Lung (tissue), 16 donors: Measurements from ENCODE around the gene TPMT. TPM values are rescaled to one million over a fixed set of nuclear protein-coding genes. Genes with fewer than 3 reads are reported as not detected.

ENCODE experiments used
- ATAC-seq: fragments of 200-7000 bp; cut with Tn5 transposase; one replicate; pipeline ENCODE4 v1.9.1; 2020; ENCODE audit warnings: moderate number of reproducible peaks; ENCODE audit not compliant: insufficient read depth, low FRiP score
- DNase-seq, 3 donors: peaks; one replicate each; pipeline ENCODE4 v3.0.0-alpha.2; 2013 to 2017
- H3K27ac ChIP-seq, 2 donors: one replicate each; pipeline ENCODE4 v1.5.1; 2013; ENCODE audit warnings: mild to moderate bottlenecking in 2 of 2, moderate library complexity in 2 of 2, control low read depth in 1 of 2, inconsistent platforms in 1 of 2, low read depth in 1 of 2, low read length in 1 of 2
- H3K27me3 ChIP-seq, 3 donors: one replicate each; pipeline ENCODE4 v1.5.1; 2013; ENCODE audit warnings: low read length in 2 of 3; ENCODE audit not compliant: control insufficient read depth in 3 of 3, insufficient read depth in 3 of 3
- H3K36me3 ChIP-seq, 4 donors: one replicate each; pipeline ENCODE4 v1.5.1; 2013; ENCODE audit warnings: low read length in 4 of 4, mild to moderate bottlenecking in 1 of 4, moderate library complexity in 1 of 4; ENCODE audit not compliant: control insufficient read depth in 4 of 4, insufficient read depth in 4 of 4
- H3K4me1 ChIP-seq, 5 donors: one replicate each; pipeline ENCODE4 v1.5.1; 2013; ENCODE audit warnings: low read length in 5 of 5, mild to moderate bottlenecking in 2 of 5, moderate library complexity in 1 of 5; ENCODE audit not compliant: control insufficient read depth in 5 of 5, insufficient read depth in 5 of 5
- H3K4me3 ChIP-seq: one replicate; pipeline ENCODE4 v1.5.1; 2013; ENCODE audit warnings: mild to moderate bottlenecking, control low read depth, moderate library complexity
- H3K9ac ChIP-seq, 2 donors: one replicate each; pipeline ENCODE4 v1.5.1; 2013; ENCODE audit warnings: low read length in 2 of 2, control low read depth in 1 of 2; ENCODE audit not compliant: insufficient read depth in 1 of 2
- H3K9me3 ChIP-seq, 4 donors: one replicate each; pipeline ENCODE4 v1.5.1; 2013; ENCODE audit warnings: low read length in 3 of 4, mild to moderate bottlenecking in 1 of 4, moderate library complexity in 1 of 4; ENCODE audit not compliant: control insufficient read depth in 4 of 4, insufficient read depth in 3 of 4
- CTCF ChIP-seq: IDR thresholded peaks from 2 replicates; pipeline ENCODE4 v1.5.1; 2012; ENCODE audit warnings: mild to moderate bottlenecking; ENCODE audit errors: control extremely low read depth, extremely low read depth
- WGBS, 2 donors: extraction: QIAGEN DNeasy Blood & Tissue Kit; methylation state at CpG; one replicate each; pipeline ENCODE4 v1.1.7; 2013; 5-methylcytosine and 5-hydroxymethylcytosine counted together
- long read RNA-seq, 5 donors: transcript quantifications; one replicate each; lab custom pipeline, GENCODE V29; 2026
- polyA plus RNA-seq, 2 donors: library from polyadenylated mRNA; stranded (reverse); fragments of 200-250 nt; gene quantifications; one replicate each; pipeline ENCODE4 v1.2.1, GENCODE V29; 2013
- total RNA-seq, 2 donors: library from RNA; depleted of rRNA in 1 of 2; stranded (reverse); fragments of >200 nt in 1 of 2; gene quantifications; one replicate each; pipeline ENCODE4 v1.2.1, GENCODE V29; 2014 to 2021
- donor health status: control.
- donor health status: control.
- donor health status: Bipolar disorder and iron deficiency.
- donor health status: healthy.
- donor health status: DM: yes; HTN: yes; CAD: no.

TPMT gene
- 10 to 100 TPM in 1 of 2 donors, 1 to 10 TPM in 1; 9.6 to 12.8 TPM for total RNA-seq
- polyA plus RNA-seq: 10 to 100 TPM; 14.7 to 17.6 TPM
- long read RNA-seq, donor 1, transcript TPMT-201 (9 exons, 3,181 nt): major isoform, 7 of 7 reads
- long read RNA-seq, donor 1, partial matches to known transcripts: 0 of 7 reads
- long read RNA-seq, donor 1, other reads (novel, unspliced or antisense): 0 of 7 reads
- long read RNA-seq, donor 2, partial matches to known transcripts: 0 of 3 reads
- long read RNA-seq, donor 2, other reads (novel, unspliced or antisense): 0 of 3 reads
- long read RNA-seq, donor 3, partial matches to known transcripts: 0 of 2 reads
- long read RNA-seq, donor 3, other reads (novel, unspliced or antisense): 0 of 2 reads
- long read RNA-seq, donor 4: 0 reads
- long read RNA-seq, donor 5, transcript TPMT-201 (9 exons, 3,181 nt): major isoform, 5 of 5 reads
- long read RNA-seq, donor 5, partial matches to known transcripts: 0 of 5 reads
- long read RNA-seq, donor 5, other reads (novel, unspliced or antisense): 0 of 5 reads

DNA sequence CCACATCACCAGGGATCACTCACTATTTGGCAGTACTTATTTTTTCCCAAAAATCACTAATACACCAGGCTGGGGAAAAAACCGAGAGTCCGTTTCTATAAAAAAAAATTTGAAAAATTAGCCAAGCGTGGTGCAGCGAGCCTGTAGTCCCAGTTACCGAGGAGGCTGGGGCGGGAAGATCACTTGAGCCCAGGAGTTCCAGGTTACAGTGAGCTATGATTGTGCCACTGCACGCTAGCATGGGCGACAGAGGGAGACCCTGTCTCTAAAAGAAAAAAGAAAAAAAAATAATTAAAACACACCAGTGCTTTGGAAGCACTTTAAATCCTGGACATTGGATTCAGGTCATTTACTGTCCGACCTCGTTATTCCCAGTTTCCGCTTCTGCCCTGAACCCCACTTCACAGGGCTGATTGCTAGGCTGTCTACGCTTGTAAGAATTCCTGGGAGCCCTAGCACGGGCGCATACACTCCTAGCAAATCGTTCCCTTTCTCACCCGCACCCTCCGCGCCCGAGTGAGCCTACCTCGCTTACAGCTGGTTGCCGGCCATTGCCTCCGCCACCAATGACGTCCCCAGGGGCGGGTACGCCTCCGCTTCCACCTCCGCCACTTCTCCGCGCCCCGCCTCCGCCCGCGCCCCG, at the start of gene TPMT:
Gene TPMT (minus strand): TSS at position 571 of the 643 bp plus-strand sequence. CDS start 5,950 bp downstream, outside the sequence.
- Histone ChIP-seq H3K4me1 (peaks cover 2 to 16% (median 3%) of the 10 kb centered on the region in 5 donors), H3K4me3 (peak within 1 kb of the TSS; percentile 98), H3K36me3 (peaks cover 0 to 3% (median 0%) of the 10 kb centered on the region in 4 donors), H3K27ac (peak within 1 kb of the TSS; percentile 91 to 98), H3K9ac (peak within 1 kb of the TSS; percentile 78 to 99), H3K27me3 (no peaks in the 10 kb centered on the region), H3K9me3 (no peaks in the 10 kb centered on the region)
- no peak for TF ChIP-seq CTCF
- DNase-seq: no peak
- ATAC-seq: no peak
- 0% methylated on average over 25 to 34 of the region's 34 CpGs for WGBS, 2 donors

- Histone ChIP-seq H3K4me3 (no peak overlapping the region), H3K9ac (no peak overlapping the region), H3K36me3 (peaks cover 7 to 19% (median 13%) of the 10 kb centered on the region in 4 donors), H3K4me1 (no peaks in the 10 kb centered on the region), H3K27ac (no peak overlapping the region), H3K9me3 (peaks cover 0 to 1% (median 0%) of the 10 kb centered on the region in 4 donors), H3K27me3 (no peaks in the 10 kb centered on the region)
- ATAC-seq (no peak), DNase-seq (no peak)
- WGBS, 2 donors: 92% methylated on average over 6 of the region's 6 CpGs
- TF ChIP-seq CTCF: no peak
Observed at GRCh38 chr6:18203786-18204185, 48.9 kb upstream of the TPMT start.

- H3K4me1 ChIP-seq: peaks cover 0 to 10% (median 0%) of the 10 kb centered on the region in 5 donors
- no peaks in the 10 kb centered on the region for H3K27me3 ChIP-seq
- DNase-seq: no peak
- peaks cover 3 to 17% (median 12%) of the 10 kb centered on the region in 4 donors for H3K36me3 ChIP-seq
- H3K9ac ChIP-seq: no peak overlapping the region
- ATAC-seq: no peak
- no peak overlapping the region for H3K27ac ChIP-seq
- no peak overlapping the region for H3K4me3 ChIP-seq
- no peak for TF ChIP-seq CTCF
- no peaks in the 10 kb centered on the region for H3K9me3 ChIP-seq
- 97% methylated on average over 3 of the region's 3 CpGs for WGBS, 2 donors
Observed at GRCh38 chr6:18192026-18192425, 37.1 kb upstream of the TPMT start.
